ENCODE results near the gene RPS6KC1. TPM values are rescaled to one million over a fixed set of nuclear protein-coding genes. Genes with fewer than 3 reads are reported as not detected.
"Not testable (repeated sequence)": the region's sequence is repeated elsewhere in the genome, so short reads cannot be mapped to it uniquely, and the experiment has no call there.

RPS6KC1 gene
- total RNA-seq, 1 donor from 2014 or later = 5.6 TPM

DNA sequence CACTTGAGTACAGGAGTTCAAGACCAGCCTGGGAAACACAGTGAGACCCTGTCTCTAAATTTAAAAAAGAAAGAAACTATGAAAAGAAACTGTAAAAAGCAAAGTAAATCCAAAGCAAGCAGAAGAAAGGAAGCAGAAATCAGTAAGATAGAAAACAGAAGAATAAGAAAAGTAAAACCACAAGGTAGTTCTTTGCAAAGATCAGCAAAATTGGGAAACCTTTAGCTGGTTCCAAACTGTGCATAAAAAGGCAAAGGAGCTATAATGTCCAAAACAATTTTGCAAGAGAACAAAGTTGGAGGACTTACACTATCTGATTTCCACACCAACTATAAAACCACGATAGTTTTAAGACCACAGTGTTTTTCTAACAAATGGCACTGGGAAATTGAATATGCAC lies 218.8 kb downstream of the RPS6KC1 start:
- DNase-seq (ENCODE audit: low spot score) (no peak), ATAC-seq (no peak)

DNA sequence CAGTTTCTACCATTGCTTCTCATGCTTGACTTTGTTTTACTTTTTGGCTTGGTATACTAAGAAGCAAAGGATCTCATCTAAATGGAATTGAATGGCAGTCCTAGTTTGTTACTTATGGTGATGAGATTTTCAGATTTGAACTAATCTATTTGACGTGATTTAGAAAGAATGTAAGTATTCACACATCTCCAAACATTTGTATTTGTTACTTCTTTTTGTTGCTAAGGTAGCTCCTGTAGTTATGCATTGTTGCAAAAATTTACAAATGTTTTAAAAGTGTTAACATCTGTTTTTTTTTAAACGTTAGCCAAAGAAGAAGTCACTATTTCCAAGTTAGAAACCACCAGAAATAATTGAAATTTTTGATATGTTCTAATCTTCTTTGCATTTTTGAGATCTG lies 222.5 kb downstream of the RPS6KC1 start:
- DNase-seq (ENCODE audit: low spot score) (no peak), ATAC-seq (no peak)

DNA sequence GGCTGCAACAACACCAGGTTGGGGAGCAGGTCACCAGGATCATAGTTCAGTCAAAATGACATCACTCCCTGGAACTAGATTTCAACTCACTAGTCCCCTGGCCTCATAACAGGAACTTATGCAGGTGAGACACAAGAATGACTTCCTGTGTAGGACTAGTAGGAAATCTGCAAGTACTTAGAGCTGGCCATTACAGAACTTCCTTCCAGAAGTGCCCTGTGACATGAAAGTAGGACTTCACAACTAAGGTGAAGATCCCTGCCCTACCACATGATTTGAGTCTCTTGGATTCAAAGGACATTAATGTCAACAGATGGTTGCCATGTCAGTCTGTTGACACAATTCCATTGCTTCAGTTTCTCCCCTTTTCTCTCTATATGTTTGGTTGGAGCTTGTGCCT lies 223.1 kb downstream of the RPS6KC1 start:
- ATAC-seq = peak; percentile 30

DNA sequence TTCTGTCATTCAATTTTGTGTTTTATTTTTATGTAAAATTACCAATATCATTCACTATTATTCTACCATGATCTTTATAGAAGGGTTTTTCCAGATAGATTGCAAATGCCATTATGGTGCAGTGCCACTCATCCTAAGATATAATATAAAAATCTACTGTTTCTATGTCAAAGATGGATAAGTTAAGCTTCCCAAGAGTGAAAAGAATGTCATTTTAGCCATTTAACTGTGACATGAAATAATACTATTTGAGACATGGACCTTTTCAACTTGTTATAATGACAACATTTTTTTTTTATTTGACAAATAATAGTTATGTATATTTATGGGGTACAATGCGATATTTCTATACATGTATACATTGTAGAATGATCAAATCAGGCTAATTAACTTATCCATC lies 224.3 kb downstream of the RPS6KC1 start:
- DNase-seq (ENCODE audit: low spot score) (no peak), ATAC-seq (no peak)

More for the DNA sequence above, 223.1 kb downstream of the RPS6KC1 start:
- DNase-seq (ENCODE audit: low spot score) = no peak

GRCh38 chr1:213276236-213276635 lies 225.2 kb downstream of the RPS6KC1 start:
- ATAC-seq (peak; percentile 91), DNase-seq (ENCODE audit: low spot score) (no peak)

- ATAC-seq (no peak), DNase-seq (ENCODE audit: low spot score) (no peak)
These were observed 226.0 kb downstream of the RPS6KC1 start for GRCh38 chr1:213277036-213277435.

- ATAC-seq = peak; percentile 38
- no peak for DNase-seq (ENCODE audit: low spot score)
These were observed 228.4 kb downstream of the RPS6KC1 start for GRCh38 chr1:213279410-213279809.

DNA sequence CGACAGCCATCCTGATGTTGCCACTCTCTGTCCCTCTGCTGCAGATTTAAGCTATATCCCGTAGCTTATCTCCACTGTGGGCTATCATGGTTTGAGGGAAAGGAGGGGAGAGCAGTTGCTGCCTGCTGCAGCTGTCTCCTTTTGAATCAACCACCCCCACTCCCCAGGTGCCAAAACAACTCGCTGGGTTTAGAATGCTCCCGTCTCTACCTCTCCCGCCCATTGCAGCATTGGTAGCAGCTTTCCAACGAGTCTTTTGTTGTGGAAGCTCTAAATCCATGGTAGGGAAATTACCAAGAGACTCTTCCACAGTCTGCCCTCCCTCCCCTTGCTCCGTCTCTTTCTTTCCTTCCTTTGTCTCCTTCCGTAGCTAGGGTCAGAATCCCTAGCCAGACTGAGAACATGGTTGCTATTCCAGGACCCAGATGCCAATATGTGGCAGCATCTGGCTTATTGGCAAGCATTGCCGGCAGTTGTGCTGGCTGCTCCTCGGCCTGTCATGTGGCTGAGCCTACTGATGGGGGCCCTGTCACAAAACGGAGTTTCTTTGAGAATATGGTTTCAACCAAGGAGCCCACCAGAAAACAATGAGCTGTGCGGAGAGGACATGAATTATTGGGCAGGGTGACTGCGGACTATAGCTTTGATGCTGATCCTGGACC lies 230.7 kb downstream of the RPS6KC1 start:
- no peak for DNase-seq (ENCODE audit: low spot score)
- ATAC-seq = no peak

DNA sequence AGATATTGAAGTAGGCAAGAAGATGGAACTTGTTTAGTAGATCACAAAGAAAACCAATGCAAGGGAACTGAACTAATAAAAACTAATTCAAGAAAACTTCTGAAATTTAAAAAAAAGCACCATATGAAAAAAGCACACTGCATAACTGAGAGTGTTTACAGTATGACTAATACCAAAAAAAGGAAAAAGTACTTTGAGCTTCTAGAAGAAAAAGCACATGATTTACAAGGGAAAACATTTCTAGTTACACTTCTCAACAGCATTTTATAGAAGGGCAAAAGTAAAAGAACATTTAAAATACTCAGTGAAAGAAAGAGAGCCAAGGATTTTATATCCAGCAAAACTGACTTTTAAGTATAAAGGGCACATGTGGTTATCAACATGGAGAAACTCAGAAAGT lies 233.6 kb downstream of the RPS6KC1 start:
- DNase-seq (ENCODE audit: low spot score) = no peak
- ATAC-seq = no peak

GRCh38 chr1:213286235-213286634 lies 235.2 kb downstream of the RPS6KC1 start:
- no peak for ATAC-seq
- no peak for DNase-seq (ENCODE audit: low spot score)

DNA sequence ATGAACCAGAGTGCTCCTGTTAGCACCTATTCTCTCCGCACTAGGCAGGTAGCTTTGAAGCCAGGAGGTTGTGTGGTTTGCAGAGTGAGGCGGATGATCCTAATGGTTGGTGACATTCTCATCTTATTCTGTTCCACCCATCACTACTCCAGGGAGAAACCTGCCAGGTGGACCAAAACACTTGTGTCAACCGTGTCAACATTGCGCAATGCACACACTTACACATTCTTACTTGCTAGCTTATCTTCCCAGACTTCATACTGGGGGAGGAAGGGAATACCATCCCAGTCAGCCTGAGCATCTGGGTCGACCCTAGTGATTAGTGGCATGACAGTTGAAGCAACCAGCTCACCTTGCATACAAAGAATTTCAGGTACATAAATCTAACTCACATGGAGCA lies 236.9 kb downstream of the RPS6KC1 start:
- ATAC-seq (no peak), DNase-seq (ENCODE audit: low spot score) (no peak)

DNA sequence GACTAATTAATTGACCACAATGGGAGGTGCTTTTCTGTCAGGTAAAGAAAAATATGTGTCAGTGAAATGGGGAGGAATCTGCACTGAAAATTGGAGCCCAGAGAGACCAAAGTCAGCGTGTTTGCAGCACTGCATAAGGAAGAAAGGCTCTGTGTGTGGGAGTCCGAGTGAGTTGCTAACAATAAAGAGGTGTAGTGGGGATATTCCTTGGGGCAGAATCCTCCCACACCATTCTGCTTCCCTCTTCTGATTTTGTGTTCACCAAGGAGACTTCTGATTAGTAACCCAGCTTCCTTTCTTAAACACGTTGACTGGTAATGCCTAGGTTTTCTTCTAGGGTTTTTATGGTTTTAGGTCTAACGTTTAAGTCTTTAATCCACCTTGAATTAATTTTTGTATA lies 240.5 kb downstream of the RPS6KC1 start:
- no peak for ATAC-seq
- DNase-seq (ENCODE audit: low spot score) = no peak

DNA sequence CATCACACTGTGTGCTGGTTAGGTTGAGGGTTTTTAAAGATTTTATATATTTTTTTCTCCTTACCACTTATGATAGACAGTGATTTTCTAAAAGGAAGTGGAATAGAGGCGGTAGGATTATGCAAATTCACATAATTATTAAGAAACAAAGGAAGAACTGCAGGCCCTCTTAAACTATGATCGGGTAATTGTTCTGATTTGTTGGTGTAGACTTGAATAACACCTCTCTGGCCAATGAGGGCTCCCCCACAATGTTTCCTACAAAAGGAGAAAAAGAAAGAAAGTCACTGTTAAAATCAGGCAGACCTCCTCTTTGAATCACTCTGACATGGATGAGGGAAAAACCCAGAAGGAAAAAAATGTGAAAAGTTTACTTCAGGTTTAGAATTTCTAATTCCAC lies 241.6 kb downstream of the RPS6KC1 start:
- no peak for DNase-seq (ENCODE audit: low spot score)
- no peak for ATAC-seq

DNA sequence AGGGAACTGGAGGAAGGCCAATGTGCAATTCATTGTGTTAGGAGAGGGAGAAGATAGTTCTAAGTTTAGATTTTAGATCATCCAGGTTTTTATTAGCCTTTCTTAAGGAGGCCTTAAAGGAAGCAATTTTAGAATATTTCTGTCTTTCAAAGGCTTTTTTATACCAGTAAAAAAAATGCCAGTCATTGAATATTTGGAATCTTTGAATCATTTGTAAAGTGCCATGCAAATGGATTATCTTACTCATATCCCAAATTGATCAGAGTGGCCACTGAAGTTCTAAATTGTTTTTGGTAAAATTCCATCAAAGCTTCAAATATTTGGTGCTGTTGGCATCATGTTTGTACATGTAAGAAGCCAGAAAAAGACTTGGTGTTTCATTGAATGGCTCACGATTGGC lies 244.8 kb downstream of the RPS6KC1 start:
- DNase-seq (ENCODE audit: low spot score) (no peak), ATAC-seq (no peak)

DNA sequence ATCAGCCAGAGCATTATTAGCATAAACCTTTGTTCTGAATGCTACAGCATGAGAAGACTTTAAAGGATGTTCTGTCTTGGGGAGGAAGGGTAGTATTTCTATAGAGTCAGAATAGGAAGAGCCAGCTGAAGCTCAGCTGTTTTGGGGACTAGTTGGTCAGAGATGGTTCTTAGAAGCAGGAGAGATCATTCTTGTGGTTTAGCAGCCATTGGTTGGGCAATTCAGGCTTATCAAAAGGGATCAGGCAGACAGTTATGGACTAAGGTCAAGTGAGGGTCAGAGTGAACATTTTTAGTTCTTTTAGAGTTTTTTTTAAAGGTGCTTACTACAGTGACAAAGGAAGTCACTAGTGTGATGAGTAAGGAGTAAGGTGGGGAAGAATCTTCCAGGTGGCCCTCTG lies 245.5 kb downstream of the RPS6KC1 start:
- ATAC-seq (no peak), DNase-seq (ENCODE audit: low spot score) (no peak)

- DNase-seq (ENCODE audit: low spot score) = no peak
- no peak for ATAC-seq
These were observed 246.0 kb downstream of the RPS6KC1 start for GRCh38 chr1:213297021-213297420.

DNA sequence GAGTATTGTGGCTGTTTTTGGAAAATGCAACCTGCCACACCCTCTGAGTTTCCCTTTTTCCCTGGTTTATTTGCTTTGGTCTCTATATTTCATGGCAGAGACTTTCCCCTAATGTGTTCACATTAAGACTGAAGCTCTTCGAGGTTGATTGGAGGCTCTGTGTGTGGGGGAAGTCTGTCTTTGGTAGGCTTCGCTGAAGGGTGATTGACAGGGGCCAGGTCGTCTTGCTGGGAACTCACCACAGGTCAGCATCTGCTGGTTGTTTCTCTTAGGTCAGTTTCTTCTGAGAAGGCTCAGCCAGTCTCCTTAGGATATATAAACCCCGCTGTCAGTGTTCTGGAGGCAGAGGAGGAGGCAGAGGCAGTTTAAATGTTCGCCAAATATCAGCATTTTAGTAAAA lies 249.4 kb downstream of the RPS6KC1 start:
- DNase-seq (ENCODE audit: low spot score) (no peak), ATAC-seq (no peak)

- not testable (repeated sequence) for ATAC-seq; DNase-seq (ENCODE audit: low spot score)
These were observed 250.5 kb downstream of the RPS6KC1 start for GRCh38 chr1:213301524-213301923.

DNA sequence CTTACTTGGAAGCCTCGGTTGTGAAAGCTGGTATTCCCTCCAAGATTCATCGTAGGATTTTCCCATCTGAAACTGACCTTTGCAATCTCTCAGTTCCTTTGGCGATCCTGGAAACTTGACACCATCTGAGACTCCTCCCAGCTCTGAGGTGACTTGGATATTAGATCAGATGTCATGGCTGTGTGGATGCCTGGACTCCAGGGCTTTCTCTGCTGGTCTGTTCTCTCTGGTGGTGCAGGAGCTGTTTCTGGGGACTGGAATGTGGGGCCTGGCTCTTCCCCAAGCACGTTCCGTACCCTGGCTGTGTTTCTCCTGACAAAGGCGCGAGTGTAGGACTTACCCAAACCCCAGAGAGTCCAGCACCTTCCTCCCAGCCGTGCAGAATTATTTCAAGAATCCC lies 252.2 kb downstream of the RPS6KC1 start:
- no peak for DNase-seq (ENCODE audit: low spot score)
- ATAC-seq = no peak

- no peak for DNase-seq (ENCODE audit: low spot score)
- ATAC-seq = no peak
These were observed 264.5 kb downstream of the RPS6KC1 start for GRCh38 chr1:213315571-213315970.

DNA sequence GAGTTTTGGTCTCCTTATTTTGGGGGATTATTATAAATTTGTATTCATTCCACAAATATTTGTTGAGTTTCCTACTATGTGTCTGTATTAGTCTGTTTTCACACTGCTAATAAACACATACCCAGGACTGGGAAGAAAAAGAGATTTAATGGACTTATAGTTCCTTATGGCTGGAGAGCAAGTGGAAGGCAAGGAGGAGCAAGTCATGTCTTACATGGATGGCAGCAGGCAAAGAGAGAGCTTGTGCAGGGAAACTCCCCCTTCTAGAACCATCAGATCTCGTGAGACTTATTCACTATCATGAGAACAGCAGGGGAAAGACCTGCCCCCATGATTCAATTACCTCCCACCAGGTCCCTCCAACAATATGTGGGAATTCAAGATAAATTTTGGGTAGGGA lies 267.4 kb downstream of the RPS6KC1 start:
- not testable (repeated sequence) for ATAC-seq; DNase-seq (ENCODE audit: low spot score)

- DNase-seq (ENCODE audit: low spot score) (no peak), ATAC-seq (no peak)
These were observed 269.3 kb downstream of the RPS6KC1 start for GRCh38 chr1:213320191-213320870.
